SU-DHL-6 (cell line): Measurements from ENCODE around the gene SYF2.

Source experiments
- H2AFZ ChIP-seq: fragments of 200-600 bp; sonication (generic); 2 replicates; pipeline ENCODE4 v1.6.1; 2014; ENCODE audit warnings: low read depth, mild to moderate bottlenecking, moderate library complexity, mixed read lengths, antibody characterized with exemption, low read length; ENCODE audit not compliant: severe bottlenecking
- H3F3A ChIP-seq: fragments of 200-600 bp; shearing (Covaris generic); 2 replicates; pipeline ENCODE4 v1.6.0; 2016; ENCODE audit warnings: antibody characterized with exemption, mild to moderate bottlenecking; ENCODE audit not compliant: insufficient read depth
- H3K27ac ChIP-seq: fragments of 200-600 bp; sonication (generic); 2 replicates; pipeline ENCODE4 v1.5.1; 2016; ENCODE audit warnings: low read depth, mild to moderate bottlenecking, low read length, moderate library complexity, mixed read lengths
- H3K27me3 ChIP-seq: fragments of 200-600 bp; sonication (generic), shearing (Covaris generic); 2 replicates; pipeline ENCODE4 v1.6.0; 2014; ENCODE audit warnings: mild to moderate bottlenecking, low read length
- H3K36me3 ChIP-seq: fragments of 200-600 bp; sonication (generic); 2 replicates; pipeline ENCODE4 v1.6.1; 2014; ENCODE audit warnings: mild to moderate bottlenecking, low read length, mixed read lengths
- H3K4me2 ChIP-seq: fragments of 300-600, 200-600 bp; shearing (Covaris generic), sonication (generic); 2 replicates; pipeline ENCODE4 v1.6.0; 2014; ENCODE audit warnings: low read length, low read depth, mild to moderate bottlenecking; ENCODE audit not compliant: poor library complexity, severe bottlenecking
- H3K4me3 ChIP-seq: fragments of 200-600 bp; sonication (generic); 2 replicates; pipeline ENCODE4 v1.5.1; 2014; ENCODE audit warnings: antibody characterized with exemption, low read length, mild to moderate bottlenecking, mixed read lengths; ENCODE audit not compliant: insufficient read depth, poor library complexity, severe bottlenecking
- H3K79me2 ChIP-seq: fragments of 200-600 bp; sonication (generic); 2 replicates; pipeline ENCODE4 v1.6.1; 2014; ENCODE audit warnings: mild to moderate bottlenecking, low read length, moderate library complexity; ENCODE audit not compliant: insufficient read depth
- H3K9ac ChIP-seq: fragments of 200-600 bp; sonication (generic); 2 replicates; pipeline ENCODE4 v1.7.0; 2014; ENCODE audit warnings: mild to moderate bottlenecking, low read length
- H3K9me2 ChIP-seq: fragments of 200-600 bp; sonication (generic); replicated peaks from 2 replicates; pipeline ENCODE4 v1.6.1; 2014; ENCODE audit warnings: low read length; ENCODE audit not compliant: insufficient read depth
- H3K9me3 ChIP-seq: fragments of 200-600 bp; sonication (generic); 2 replicates; pipeline ENCODE4 v1.6.1; 2014; ENCODE audit warnings: low read length, mixed read lengths; ENCODE audit not compliant: insufficient read depth
- H4K20me1 ChIP-seq: fragments of 200-600 bp; sonication (generic); 2 replicates; pipeline ENCODE4 v1.6.1; 2014; ENCODE audit warnings: low read depth, mild to moderate bottlenecking, antibody characterized with exemption, low read length, moderate library complexity, mixed read lengths
- EZH2phosphoT487 ChIP-seq: fragments of 200-600 bp; sonication (generic), shearing (Covaris generic); conservative IDR thresholded peaks from 2 replicates; pipeline ENCODE4 v1.6.1; 2018; ENCODE audit warnings: mild to moderate bottlenecking, antibody characterized with exemption, low read length, moderate library complexity, mixed read lengths
- TF ChIP-seq, protein P1 (sequence below): fragments of 200-600 bp; sonication (generic); IDR thresholded peaks from one replicate; pipeline ENCODE4 v1.5.1; 2017; ENCODE audit warnings: antibody characterized with exemption, mild to moderate bottlenecking, low read length, moderate library complexity; ENCODE audit not compliant: insufficient read depth, poor library complexity, severe bottlenecking

Gene SYF2

DNA sequence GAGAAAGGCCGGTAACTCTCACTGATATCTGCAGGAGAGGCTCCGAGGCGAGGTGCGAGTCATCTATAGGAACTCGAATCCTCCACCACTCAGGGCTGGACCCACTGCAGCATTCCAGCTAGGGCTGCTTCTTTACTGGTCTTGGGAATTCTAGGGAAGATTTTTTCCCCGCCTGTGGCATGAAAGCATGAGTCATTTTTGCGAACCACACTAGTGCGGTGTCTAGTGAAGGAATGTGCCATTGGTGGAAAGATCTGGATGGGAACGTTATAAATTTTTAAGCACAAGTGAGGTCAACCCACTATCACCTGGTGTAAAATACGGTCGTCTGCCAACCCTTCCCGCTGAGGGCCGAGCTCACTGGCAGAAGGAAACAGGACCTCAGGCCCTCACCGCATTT is 49.7 kb downstream of the SYF2 start:
- TF ChIP-seq, protein P1, sequence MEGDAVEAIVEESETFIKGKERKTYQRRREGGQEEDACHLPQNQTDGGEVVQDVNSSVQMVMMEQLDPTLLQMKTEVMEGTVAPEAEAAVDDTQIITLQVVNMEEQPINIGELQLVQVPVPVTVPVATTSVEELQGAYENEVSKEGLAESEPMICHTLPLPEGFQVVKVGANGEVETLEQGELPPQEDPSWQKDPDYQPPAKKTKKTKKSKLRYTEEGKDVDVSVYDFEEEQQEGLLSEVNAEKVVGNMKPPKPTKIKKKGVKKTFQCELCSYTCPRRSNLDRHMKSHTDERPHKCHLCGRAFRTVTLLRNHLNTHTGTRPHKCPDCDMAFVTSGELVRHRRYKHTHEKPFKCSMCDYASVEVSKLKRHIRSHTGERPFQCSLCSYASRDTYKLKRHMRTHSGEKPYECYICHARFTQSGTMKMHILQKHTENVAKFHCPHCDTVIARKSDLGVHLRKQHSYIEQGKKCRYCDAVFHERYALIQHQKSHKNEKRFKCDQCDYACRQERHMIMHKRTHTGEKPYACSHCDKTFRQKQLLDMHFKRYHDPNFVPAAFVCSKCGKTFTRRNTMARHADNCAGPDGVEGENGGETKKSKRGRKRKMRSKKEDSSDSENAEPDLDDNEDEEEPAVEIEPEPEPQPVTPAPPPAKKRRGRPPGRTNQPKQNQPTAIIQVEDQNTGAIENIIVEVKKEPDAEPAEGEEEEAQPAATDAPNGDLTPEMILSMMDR: no peak
- TF ChIP-seq EZH2phosphoT487: no peak
- no peak overlapping the region for H3K27ac ChIP-seq
- no peaks in the 10 kb centered on the region for H3K79me2 ChIP-seq
- H3K9me2 ChIP-seq: no peaks in the 10 kb centered on the region
- no peaks in the 10 kb centered on the region for H3K27me3 ChIP-seq
- H3K9me3 ChIP-seq: no peaks in the 10 kb centered on the region
- no peak overlapping the region for H3K4me2 ChIP-seq
- no peaks in the 10 kb centered on the region for H4K20me1 ChIP-seq
- no peak overlapping the region for H3K9ac ChIP-seq
- no peaks in the 10 kb centered on the region for H3K36me3 ChIP-seq
- H3F3A ChIP-seq: no peaks in the 10 kb centered on the region
- no peak overlapping the region for H3K4me3 ChIP-seq
- no peak overlapping the region for H2AFZ ChIP-seq

GRCh38 chr1:25180996-25181395 is 51.3 kb downstream of the SYF2 start:
- TF ChIP-seq EZH2phosphoT487: no peak
- TF ChIP-seq, protein P1: no peak

DNA sequence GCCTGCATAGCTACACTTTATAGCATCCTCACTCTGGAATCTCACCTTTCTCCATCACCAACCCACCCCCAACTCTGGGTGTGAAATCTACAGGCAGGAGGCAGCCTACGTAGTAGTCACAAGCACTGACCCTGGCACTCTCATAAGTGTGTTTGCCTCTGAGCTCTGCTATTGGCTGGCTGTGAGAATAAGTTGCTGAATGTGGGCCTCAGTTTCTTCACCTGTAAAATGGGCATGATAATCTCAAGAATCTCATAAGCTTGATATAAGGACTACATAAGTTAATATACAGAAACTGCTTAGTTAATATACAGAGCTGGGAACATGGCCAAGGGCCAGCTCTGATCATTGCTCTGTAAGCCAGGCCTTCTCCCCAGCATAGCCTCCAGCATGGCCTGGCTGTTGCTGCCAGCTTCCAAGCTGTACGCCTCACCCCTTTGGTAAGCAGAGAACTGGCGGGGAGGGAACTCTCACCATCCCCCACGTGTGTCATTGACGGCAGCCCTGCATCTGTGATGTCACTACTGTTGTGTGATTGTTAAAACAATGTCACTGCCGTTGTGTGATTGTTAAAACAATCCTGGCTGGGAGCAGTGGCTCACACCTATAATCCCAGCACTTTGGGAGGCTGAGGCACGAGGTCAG is 53.3 kb downstream of the SYF2 start:
- Histone ChIP-seq H2AFZ (no peak overlapping the region), H3F3A (no peaks in the 10 kb centered on the region), H4K20me1 (no peaks in the 10 kb centered on the region), H3K4me3 (no peak overlapping the region), H3K36me3 (no peaks in the 10 kb centered on the region), H3K9me2 (no peaks in the 10 kb centered on the region), H3K4me2 (no peak overlapping the region), H3K9me3 (peaks cover 4% of the 10 kb centered on the region; the same call in 1 of the 2 replicates), H3K9ac (no peak overlapping the region), H3K27me3 (no peaks in the 10 kb centered on the region), H3K27ac (no peak overlapping the region), H3K79me2 (no peaks in the 10 kb centered on the region)
- no peak for TF ChIP-seq EZH2phosphoT487
- TF ChIP-seq, protein P1: no peak

More at GRCh38 chr1:25180996-25181395, 51.3 kb downstream of the SYF2 start:
- no peaks in the 10 kb centered on the region for H3F3A ChIP-seq
- no peak overlapping the region for H2AFZ ChIP-seq
- no peaks in the 10 kb centered on the region for H3K36me3 ChIP-seq
- H3K79me2 ChIP-seq: no peaks in the 10 kb centered on the region
- H4K20me1 ChIP-seq: no peaks in the 10 kb centered on the region
- H3K9me2 ChIP-seq: no peaks in the 10 kb centered on the region
- H3K27ac ChIP-seq: no peak overlapping the region
- H3K9me3 ChIP-seq: peaks cover 2% of the 10 kb centered on the region; the same call in 1 of the 2 replicates
- no peak overlapping the region for H3K9ac ChIP-seq
- H3K4me2 ChIP-seq: no peak overlapping the region
- H3K27me3 ChIP-seq: no peaks in the 10 kb centered on the region
- no peak overlapping the region for H3K4me3 ChIP-seq
